Ishikawa (cell line): ENCODE data around the gene GGACT.

Experiments
- CEBPB ChIP-seq: IDR thresholded peaks from 2 replicates; pipeline ENCODE4 v1.6.1; 2012
- EGR1 ChIP-seq: IDR thresholded peaks from 2 replicates; pipeline ENCODE4 v1.6.1; 2012
- EP300 ChIP-seq: IDR thresholded peaks from 2 replicates; pipeline ENCODE4 v1.6.1; 2012; ENCODE audit warnings: borderline replicate concordance
- FOXM1 ChIP-seq: IDR thresholded peaks from 2 replicates; pipeline ENCODE4 v1.6.1; 2012; ENCODE audit warnings: low read depth, borderline replicate concordance
- MAX ChIP-seq: IDR thresholded peaks from 2 replicates; pipeline ENCODE4 v1.6.1; 2012
- NFIC ChIP-seq: IDR thresholded peaks from 2 replicates; pipeline ENCODE4 v1.6.1; 2012
- RAD21 ChIP-seq: IDR thresholded peaks from 2 replicates; pipeline ENCODE4 v1.6.1; 2012; ENCODE audit warnings: low read depth
- REST ChIP-seq: IDR thresholded peaks from 2 replicates; pipeline ENCODE4 v1.6.1; 2012; ENCODE audit warnings: low read depth, mild to moderate bottlenecking
- TAF1 ChIP-seq: IDR thresholded peaks from 2 replicates; pipeline ENCODE4 v1.6.1; 2012; ENCODE audit warnings: low read depth, mild to moderate bottlenecking
- USF1 ChIP-seq: IDR thresholded peaks from 2 replicates; pipeline ENCODE4 v1.6.1; 2012
- YY1 ChIP-seq: IDR thresholded peaks from 2 replicates; pipeline ENCODE4 v1.6.1; 2012; ENCODE audit warnings: low read depth
- ZBTB7A ChIP-seq: IDR thresholded peaks from 2 replicates; pipeline ENCODE4 v1.6.1; 2012; ENCODE audit warnings: low read depth

DNA sequence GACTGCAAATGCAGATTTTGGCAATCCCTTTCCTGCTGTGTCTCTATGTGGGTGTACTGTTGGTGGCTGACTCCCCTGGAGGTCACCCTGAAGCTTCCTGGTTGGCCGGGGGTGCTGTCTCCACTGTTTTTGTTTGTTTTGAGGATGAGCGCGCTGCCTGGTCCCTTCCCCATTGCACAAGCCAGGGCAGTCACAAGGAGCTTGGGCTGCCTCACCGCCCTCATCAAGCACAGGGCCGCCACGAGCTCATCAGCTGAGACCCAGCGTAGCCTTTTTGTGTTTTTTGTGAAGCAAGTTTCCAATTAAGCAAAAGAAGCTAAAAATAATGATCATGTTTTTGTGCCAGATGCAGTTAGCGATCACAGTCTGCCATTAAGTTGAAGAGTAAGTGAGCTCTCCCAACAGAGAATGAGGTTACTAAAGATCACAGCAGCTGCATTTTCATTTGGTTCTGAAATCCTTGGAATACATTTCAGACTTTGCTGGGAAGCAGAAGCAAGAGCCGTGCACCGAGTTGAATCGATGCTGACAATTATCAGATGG, 57.8 kb downstream of the GGACT start:
- TF ChIP-seq EP300 (no peak), ZBTB7A (no peak), YY1 (no peak), MAX (no peak), REST (no peak), FOXM1 (no peak), TAF1 (no peak), CEBPB (no peak), EGR1 (no peak), RAD21 (no peak), USF1 (no peak), NFIC (no peak)
